K562 (cell line): ENCODE data around the gene HIVEP2. TPM values are rescaled to one million over a fixed set of nuclear protein-coding genes. Genes with fewer than 3 reads are reported as not detected.

Source experiments
- ATAC-seq: fragments of 200-7000 bp; cut with Tn5 transposase; 3 replicates; pipeline ENCODE4 v1.9.1; 2020; ENCODE audit warnings: moderate library complexity
- BruUV-seq: library from RNA; stranded (reverse); fragments of 400-500 nt; replicated peaks from 2 replicates; lab custom pipeline; 2021; lab: Mats Ljungman, UMichigan
- CTCF ChIA-PET: fragments of 300-600 bp; formaldehyde crosslinking; extraction: SDS; loops from one replicate; lab custom pipeline; 2021; ENCODE audit warnings: low intra/inter-chr PET ratio; lab: Yijun Ruan, JAX
- POLR2A ChIA-PET: fragments of 300-600, 350-650 bp; sonication (Branson Sonifier 250); formaldehyde crosslinking; extraction: SDS; loops from one replicate; lab custom pipeline; 2021; ENCODE audit warnings: antibody characterized with exemption, inconsistent platforms; lab: Yijun Ruan, JAX
- DNase-seq, 4 experiments: peaks; one replicate each; pipeline versions ENCODE4 v3.0.0 to v3.0.0-alpha.2; 2011 to 2018; ENCODE audit warnings: low spot score in 3 of 4, mixed read lengths in 3 of 4; ENCODE audit errors: extremely low read depth in 1 of 4
- FAIRE-seq: peaks from 2 replicates; lab custom pipeline; 2011; peaks lifted over from hg19 to GRCh38; lab: Jason Lieb, UNC
- H2AFZ ChIP-seq: 2 replicates; pipeline ENCODE4 v1.6.0; 2011; ENCODE audit warnings: low read depth, low read length, control low read depth, inconsistent platforms
- H3K27ac ChIP-seq: fragments of 200-600 bp; 3 replicates; pipeline ENCODE4 v1.8.0; 2011; ENCODE audit warnings: low read depth, mild to moderate bottlenecking, control low read depth, inconsistent platforms, low read length, moderate library complexity, mixed read lengths; ENCODE audit errors: extremely low read depth
- H3K27me3 ChIP-seq, 2 experiments: fragments of 300-600 bp in 1 of 2; 2 replicates in 1 of 2; 3 replicates in 1 of 2; pipeline versions ENCODE4 v1.6.0 to v1.8.0; 2011; ENCODE audit warnings: inconsistent platforms in 2 of 2, low read length in 2 of 2, mild to moderate bottlenecking in 1 of 2, mixed read lengths in 1 of 2, moderate library complexity in 1 of 2; ENCODE audit not compliant: control insufficient read depth in 2 of 2, insufficient read depth in 2 of 2
- H3K36me3 ChIP-seq: fragments of 300-600 bp; 3 replicates; pipeline ENCODE4 v1.8.0; 2011; ENCODE audit warnings: mild to moderate bottlenecking, low read length, inconsistent platforms; ENCODE audit not compliant: control insufficient read depth, insufficient read depth
- H3K4me1 ChIP-seq, 2 experiments: fragments of 200-600 bp in 1 of 2; replicated peaks in 1 of 2; 2 replicates in 1 of 2; 3 replicates in 1 of 2; pipeline versions ENCODE4 v1.5.1 to v1.8.0; 2011; ENCODE audit warnings: inconsistent platforms in 2 of 2, low read length in 2 of 2, mild to moderate bottlenecking in 1 of 2, mixed read lengths in 1 of 2, moderate library complexity in 1 of 2; ENCODE audit not compliant: control insufficient read depth in 2 of 2, insufficient read depth in 2 of 2
- H3K4me2 ChIP-seq: 2 replicates; pipeline ENCODE4 v1.6.1; 2011; ENCODE audit warnings: low read length, control low read depth, inconsistent platforms, mixed read lengths; ENCODE audit not compliant: insufficient read depth
- H3K4me3 ChIP-seq: fragments of 200-600 bp; sonication (generic), shearing (Covaris generic); 2 replicates; pipeline ENCODE4 v1.5.1; 2016; ENCODE audit warnings: control low read depth, inconsistent platforms
- H3K79me2 ChIP-seq: fragments of 200-600 bp; 3 replicates; pipeline ENCODE4 v1.8.0; 2011; ENCODE audit warnings: low read length, inconsistent platforms; ENCODE audit not compliant: control insufficient read depth, insufficient read depth
- H3K9ac ChIP-seq, 2 experiments: 2 replicates each; pipeline versions ENCODE4 v1.6.0 to v1.6.1; 2011; ENCODE audit warnings: low read depth in 2 of 2, low read length in 2 of 2, control low read depth in 1 of 2, inconsistent platforms in 1 of 2, mild to moderate bottlenecking in 1 of 2, mixed read lengths in 1 of 2; ENCODE audit not compliant: insufficient read depth in 1 of 2
- H3K9me1 ChIP-seq: one replicate; pipeline ENCODE4 v1.6.0; 2011; ENCODE audit warnings: inconsistent platforms, mild to moderate bottlenecking, low read length, moderate library complexity; ENCODE audit not compliant: control insufficient read depth, insufficient read depth
- H3K9me3 ChIP-seq: replicated peaks from 2 replicates; pipeline ENCODE4 v1.5.1; 2011; ENCODE audit warnings: low read depth, low read length, inconsistent platforms; ENCODE audit not compliant: control insufficient read depth, insufficient read depth
- H4K20me1 ChIP-seq: replicated peaks from 2 replicates; pipeline ENCODE4 v1.6.1; 2011; ENCODE audit warnings: low read length, inconsistent platforms, mixed read lengths; ENCODE audit not compliant: control insufficient read depth, insufficient read depth
- ARID3A ChIP-seq: IDR thresholded peaks from 2 replicates; pipeline ENCODE4 v1.6.1; 2012; ENCODE audit warnings: low read depth, low read length, improper control_type of control experiment, borderline replicate concordance
- ARNT ChIP-seq, 2 experiments: fragments of 450-650 bp; IDR thresholded peaks; 2 replicates each; pipeline ENCODE4 v1.6.1; 2016; ENCODE audit warnings: mild to moderate bottlenecking in 1 of 2
- BRF1 ChIP-seq: IDR thresholded peaks from 3 replicates; pipeline ENCODE4 v1.6.1; 2011; ENCODE audit warnings: borderline replicate concordance, mild to moderate bottlenecking; ENCODE audit not compliant: insufficient read length; ENCODE audit errors: extremely low read depth
- CGGBP1 ChIP-seq: fragments of 250-450 bp; sonication (Bioruptor Pico); IDR thresholded peaks from 2 replicates; pipeline ENCODE4 v1.9.0; 2021; ENCODE audit warnings: mild to moderate bottlenecking
- HBP1 ChIP-seq: fragments of 450-650 bp; formaldehyde crosslinking; IDR thresholded peaks from 2 replicates; pipeline ENCODE4 v1.4.0; 2022; ENCODE audit warnings: missing genetic modification characterization
- HNRNPUL1 ChIP-seq: fragments of 200-400 bp; formaldehyde crosslinking; IDR thresholded peaks from 2 replicates; pipeline ENCODE4 v1.6.1; 2017; ENCODE audit warnings: low read length
- MAX ChIP-seq: sonication (generic); formaldehyde crosslinking; IDR thresholded peaks from 2 replicates; pipeline ENCODE4 v1.9.0; 2022; ENCODE audit warnings: mild to moderate bottlenecking, missing genetic modification reagents
- MTA3 ChIP-seq: fragments of 450-650 bp; formaldehyde crosslinking; IDR thresholded peaks from 2 replicates; pipeline ENCODE4 v1.6.1; 2017; ENCODE audit warnings: mild to moderate bottlenecking, borderline replicate concordance
- PCBP2 ChIP-seq: fragments of 200-400 bp; formaldehyde crosslinking; IDR thresholded peaks from 2 replicates; pipeline ENCODE4 v1.6.1; 2018; ENCODE audit warnings: low read length, low read depth, mild to moderate bottlenecking, moderate library complexity; ENCODE audit not compliant: poor library complexity, severe bottlenecking
- POLR3G ChIP-seq: IDR thresholded peaks from 2 replicates; pipeline ENCODE4 v1.6.1; 2011; ENCODE audit not compliant: insufficient read length, insufficient replicate concordance; ENCODE audit errors: extremely low read depth
- SUPT5H ChIP-seq: fragments of 450-650 bp; IDR thresholded peaks from 2 replicates; pipeline ENCODE4 v1.6.1; 2016
- TAF9B ChIP-seq: fragments of 450-650 bp; IDR thresholded peaks from 2 replicates; pipeline ENCODE4 v1.6.1; 2018; ENCODE audit warnings: mild to moderate bottlenecking; ENCODE audit not compliant: partially characterized antibody
- TCF15 ChIP-seq: fragments of 250-450 bp; sonication (Bioruptor Pico); IDR thresholded peaks from 2 replicates; pipeline ENCODE4 v1.8.0; 2022; ENCODE audit warnings: moderate library complexity, mild to moderate bottlenecking, inconsistent platforms
- ZBTB33 ChIP-seq: sonication (generic); formaldehyde crosslinking; IDR thresholded peaks from 2 replicates; pipeline ENCODE4 v1.8.1; 2023; ENCODE audit warnings: mild to moderate bottlenecking, missing genetic modification reagents
- ZNF511 ChIP-seq: sonication (generic); formaldehyde crosslinking; IDR thresholded peaks from 2 replicates; pipeline ENCODE4 v1.8.0; 2022; ENCODE audit warnings: mild to moderate bottlenecking, missing genetic modification reagents
- WGBS: fragments of 100-300 bp; shearing (Covaris generic); methylation state at CpG from one replicate; pipeline ENCODE4 v1.1.6; 2016; ENCODE audit warnings: low coverage, mixed read lengths; ENCODE audit not compliant: insufficient coverage; ENCODE audit errors: missing lambda C conversion rate; 5-methylcytosine and 5-hydroxymethylcytosine counted together
- in situ Hi-C: fragments of 300-500 bp; cut with MboI; formaldehyde crosslinking; loops from 4 replicates; pipeline ENCODE4 v1.15.0; 2018; ENCODE audit warnings: inconsistent platforms, mixed read lengths
- intact Hi-C: fragments of 100-400 bp; cut with micrococcal nuclease; formaldehyde crosslinking; loops from 2 replicates; pipeline ENCODE4 v1.14.2; 2022
- polyA plus RNA-seq, 8 experiments: library from polyadenylated mRNA; depleted of rRNA in 4 of 8; stranded (reverse) in 5 of 8; unstranded in 3 of 8; fragments of >200 nt; fragmentation: Nextera tagmentation in 2 of 8; fragmentation: Illumina TruSeq in 1 of 8; extraction: Ambion mirVana in 2 of 8; extraction: Trizol in 1 of 8; gene quantifications; 2 replicates each; pipeline versions ENCODE4 v1.2.1 to v1.2.3, GENCODE V29; 2011 to 2014; ENCODE audit warnings: inconsistent platforms in 1 of 8, missing spikeins in 1 of 8
- total RNA-seq, 7 experiments: library from RNA; depleted of rRNA in 6 of 7; stranded (reverse); fragments of >200 nt in 6 of 7; fragmentation: Illumina TruSeq in 2 of 7; extraction: Trizol in 2 of 7; gene quantifications; 2 replicates each; pipeline versions ENCODE4 v1.2.1 to v1.2.3, GENCODE V29; 2011 to 2021; ENCODE audit warnings: low replicate concordance in 1 of 7

The HIVEP2 gene
- total and polyA plus RNA-seq, 9 of the 15 experiments (the other 6 are each of a cell fraction or from before 2014, with no cell fraction given), result under 0.01 to 1.2 (median 0.31) TPM

- CTCF ChIA-PET, result no interaction called here
- in situ Hi-C loops (no loop called here), intact Hi-C loops (no loop called here)
- no peak for DNase-seq
- no peak overlapping the region for H2AFZ ChIP-seq
- POLR2A ChIA-PET, result interaction anchor here (1.0 kb wide), 1 partner anchor 9 kb away, joined by 3 read pairs; no protein-coding TSS in a partner anchor
- H3K4me1 ChIP-seq, result no peaks in the 10 kb centered on the region
- 0% methylated on average over 4 of the region's 4 CpGs for WGBS
- no peaks in the 10 kb centered on the region for H3K79me2 ChIP-seq
- H3K9me1 ChIP-seq, result no peaks in the 10 kb centered on the region
- H3K36me3 ChIP-seq, result no peaks in the 10 kb centered on the region
- no peak for FAIRE-seq
- no peak overlapping the region for H3K4me2 ChIP-seq
- no TSS peak for BruUV-seq
- H3K27ac ChIP-seq, result no peak overlapping the region
- no peak overlapping the region for H3K4me3 ChIP-seq
- no peak for ATAC-seq
- H3K27me3 ChIP-seq, result no peaks in the 10 kb centered on the region
- no peak overlapping the region for H3K9ac ChIP-seq
- no peaks in the 10 kb centered on the region for H3K9me3 ChIP-seq
- H4K20me1 ChIP-seq, result no peaks in the 10 kb centered on the region
- TF ChIP-seq TCF15 (no peak), ZBTB33 (no peak), MTA3 (no peak), HBP1 (CRISPR knock-in tag) (no peak), SUPT5H (no peak), POLR3G (no peak), ARID3A (no peak), PCBP2 (no peak), HNRNPUL1 (no peak), CGGBP1 (CRISPR knock-in tag) (no peak), BRF1 (no peak), MAX (CRISPR knock-in tag) (no peak), TAF9B (no peak), ARNT (IDR thresholded peaks at IDR 0.05) (no peak), ZNF511 (CRISPR knock-in tag) (no peak)
These were observed 13.4 kb upstream of the HIVEP2 start for GRCh38 chr6:142958343-142958742.
